ENCODE data around the gene STPG2.
"Not testable (repeated sequence)": the region's sequence is repeated elsewhere in the genome, so short reads cannot be mapped to it uniquely, and the experiment has no call there.

STPG2 gene

DNA sequence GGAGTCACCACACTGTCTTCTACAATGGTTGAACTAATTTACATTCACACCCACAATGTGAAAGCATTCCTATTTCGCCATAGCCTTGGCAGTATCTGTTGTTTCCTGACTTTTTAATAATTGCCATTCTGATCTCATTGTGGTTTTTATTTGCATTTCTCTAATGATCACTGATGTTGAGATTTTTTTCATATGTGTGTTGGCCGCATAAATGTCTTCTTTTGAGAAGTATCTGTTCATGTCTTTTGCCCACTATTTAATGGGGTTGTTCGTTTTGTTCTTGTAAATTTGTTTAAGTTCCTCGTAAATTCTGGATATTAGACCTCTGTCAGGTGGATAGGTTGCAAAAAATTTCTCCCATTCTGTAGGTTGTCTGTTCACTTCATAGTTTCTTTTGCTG, 519.1 kb downstream of the STPG2 start:
- no peak for DNase-seq

GRCh38 chr4:97605932-97606331, 537.3 kb downstream of the STPG2 start:
- no peak for DNase-seq

DNA sequence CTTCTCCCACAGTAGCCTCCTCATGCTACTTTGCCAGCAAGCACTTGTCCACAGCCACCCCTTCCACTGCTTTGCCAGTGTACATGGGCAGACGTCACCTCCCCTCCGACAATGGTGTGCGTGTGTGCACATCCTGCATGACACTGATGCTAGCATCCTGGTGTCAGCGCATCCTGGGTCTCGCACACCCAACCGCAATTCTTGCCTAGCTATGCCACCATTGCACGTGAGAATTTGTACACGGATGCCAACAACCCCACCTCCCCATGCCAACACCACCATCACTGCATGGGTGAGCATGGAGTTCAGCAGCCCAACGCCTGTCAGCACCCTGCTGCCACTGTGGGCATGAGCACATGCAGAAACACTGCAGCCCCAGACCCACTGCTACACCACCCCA, 550.0 kb downstream of the STPG2 start:
- no peak for DNase-seq

DNA sequence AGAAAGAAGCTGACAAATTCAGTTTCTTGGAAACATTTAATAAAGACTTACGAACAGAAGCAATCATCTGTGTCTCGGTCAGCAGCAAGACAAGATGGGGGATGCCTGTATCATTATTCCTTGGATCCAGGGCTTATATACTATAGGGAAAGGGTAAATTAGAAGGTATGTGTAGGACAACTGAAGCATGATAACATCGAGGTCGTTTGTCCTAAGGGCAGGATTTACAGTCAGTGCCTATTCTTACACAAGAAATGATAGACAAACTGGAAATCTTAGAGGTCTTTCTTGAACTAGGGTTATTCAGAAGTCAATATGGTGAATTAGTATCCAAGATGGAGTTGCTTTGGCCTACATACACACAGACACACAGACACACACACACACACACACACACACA, 553.0 kb downstream of the STPG2 start:
- DNase-seq: no peak

- DNase-seq: no peak
These were observed 553.6 kb downstream of the STPG2 start for GRCh38 chr4:97589481-97590196.

DNA sequence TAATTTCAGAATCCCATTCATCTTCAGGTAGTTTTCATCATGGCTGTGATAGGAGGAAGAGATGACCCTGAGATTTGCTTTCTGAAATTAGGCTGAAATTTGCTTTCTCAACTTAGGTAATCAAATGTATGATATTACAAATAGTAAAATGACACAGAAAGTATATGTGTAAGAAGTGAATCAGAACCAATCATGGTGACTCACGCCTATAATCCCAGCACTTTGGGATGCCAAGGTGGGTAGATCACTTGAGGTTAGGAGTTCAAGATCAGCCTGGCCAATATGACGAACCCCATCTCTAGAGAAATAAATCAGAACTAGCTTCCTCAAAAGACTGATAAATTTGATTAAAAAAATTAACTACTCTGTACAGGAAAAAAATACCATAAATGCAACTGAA, 555.4 kb downstream of the STPG2 start:
- no peak for DNase-seq

DNA sequence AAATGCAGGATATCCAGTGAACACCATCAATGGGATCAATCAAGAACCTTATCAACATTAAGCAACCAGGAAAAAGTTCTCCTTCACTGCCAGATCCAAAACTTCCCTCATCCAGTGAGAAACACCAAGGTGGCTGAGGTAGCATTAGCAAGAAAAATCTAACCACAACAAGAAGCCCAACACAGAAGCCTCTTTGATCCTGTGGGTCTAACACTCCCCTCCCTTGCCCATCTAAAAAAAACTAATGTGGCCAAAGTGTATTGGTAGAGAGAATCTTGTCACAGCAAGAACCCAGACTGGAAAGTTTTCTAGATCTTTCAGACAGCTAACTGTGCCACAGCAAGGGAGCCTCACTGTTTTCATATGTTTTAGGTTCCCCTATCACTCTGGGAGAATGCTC, 558.0 kb downstream of the STPG2 start:
- no peak for DNase-seq

DNA sequence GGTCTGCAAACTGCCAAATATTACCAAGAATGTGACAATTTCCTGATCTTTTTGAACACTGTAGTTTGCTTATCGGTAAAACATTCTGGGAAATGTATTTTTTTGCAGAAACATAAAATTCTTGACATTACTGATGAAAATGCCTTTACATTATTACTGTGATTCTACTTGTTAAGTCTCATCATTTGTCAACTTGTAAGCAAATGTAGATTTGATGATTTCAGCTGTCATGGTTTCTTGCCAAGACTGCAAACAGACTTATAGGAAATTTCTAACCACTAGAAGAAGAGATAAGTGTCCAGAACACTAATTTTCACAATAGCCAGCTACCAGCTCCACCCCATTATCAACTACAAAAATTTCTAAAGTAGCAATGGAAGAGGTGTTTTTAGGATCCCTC, 560.4 kb downstream of the STPG2 start:
- no peak for DNase-seq

DNA sequence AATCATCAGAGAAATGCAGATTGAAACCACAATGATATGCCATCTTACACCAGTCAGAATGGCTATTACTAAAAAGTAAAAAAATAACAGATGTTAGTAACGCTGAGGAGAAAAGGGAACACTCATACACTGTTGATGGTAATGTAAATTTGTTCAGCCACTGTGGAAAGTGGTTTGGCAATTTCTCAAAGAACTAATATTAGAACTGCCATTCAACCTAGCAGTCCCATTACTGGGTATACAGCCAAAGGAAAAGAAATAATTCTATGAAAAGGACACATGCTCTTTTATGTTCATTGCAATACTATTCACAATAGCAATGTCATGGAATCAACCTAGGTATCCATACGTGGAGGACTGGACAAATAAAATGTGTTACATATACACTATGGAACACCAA, 566.3 kb downstream of the STPG2 start:
- DNase-seq: no peak

- DNase-seq: no peak
These were observed 583.3 kb downstream of the STPG2 start for GRCh38 chr4:97560009-97560408.

DNA sequence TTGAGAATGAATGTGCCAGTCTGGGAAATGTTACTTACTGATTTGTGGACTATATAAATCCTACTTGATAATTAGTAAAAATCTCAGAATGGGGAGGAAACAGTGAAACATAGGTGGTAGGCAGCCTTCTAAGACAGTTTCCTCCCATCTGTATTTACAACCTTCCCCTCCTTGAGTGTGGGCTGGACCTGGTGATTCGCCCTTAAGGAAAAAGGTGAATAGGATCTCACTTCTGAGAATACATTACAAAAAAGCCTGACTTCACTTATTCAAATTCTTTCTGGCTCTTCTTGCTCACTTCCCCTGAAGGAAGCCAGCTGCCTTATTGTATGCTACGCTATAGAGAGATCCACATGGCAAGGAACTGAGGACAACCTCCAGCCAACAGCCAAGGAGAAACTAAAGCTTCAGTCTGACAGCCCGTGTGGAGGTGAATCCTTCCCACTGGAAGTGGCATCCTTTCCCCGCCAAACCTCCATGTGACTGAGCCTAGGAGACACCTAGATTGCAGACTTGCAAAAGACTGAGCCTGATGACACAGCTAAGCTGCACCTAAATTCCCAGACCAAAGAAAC, 585.0 kb downstream of the STPG2 start:
- DNase-seq: no peak

- DNase-seq: not testable (repeated sequence)
These were observed 592.6 kb downstream of the STPG2 start for GRCh38 chr4:97550637-97551036.

- no peak for DNase-seq
These were observed 594.2 kb downstream of the STPG2 start for GRCh38 chr4:97548943-97549583.

- DNase-seq: no peak
These were observed 595.1 kb downstream of the STPG2 start for GRCh38 chr4:97548186-97548585.

GRCh38 chr4:97531351-97531750, 611.9 kb downstream of the STPG2 start:
- no peak for DNase-seq

DNA sequence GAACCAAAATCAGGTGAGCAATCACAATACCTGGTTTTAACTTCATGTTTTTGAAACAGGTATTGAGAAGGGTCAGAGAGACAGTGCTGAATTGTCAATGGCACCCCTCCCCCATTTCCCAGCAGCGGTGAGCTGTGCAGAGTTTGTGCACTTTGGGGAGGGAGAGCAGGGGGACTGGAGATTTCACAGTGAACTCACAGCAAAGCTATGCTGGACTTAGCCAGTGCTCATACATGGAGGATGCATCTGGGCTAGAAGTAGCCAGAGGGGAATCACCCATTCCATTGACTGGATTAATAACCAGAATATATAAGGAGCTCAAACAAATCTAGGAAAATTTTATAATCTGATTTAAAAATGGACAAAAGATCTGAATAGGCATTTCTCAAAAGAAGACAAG, 612.6 kb downstream of the STPG2 start:
- no peak for DNase-seq

DNA sequence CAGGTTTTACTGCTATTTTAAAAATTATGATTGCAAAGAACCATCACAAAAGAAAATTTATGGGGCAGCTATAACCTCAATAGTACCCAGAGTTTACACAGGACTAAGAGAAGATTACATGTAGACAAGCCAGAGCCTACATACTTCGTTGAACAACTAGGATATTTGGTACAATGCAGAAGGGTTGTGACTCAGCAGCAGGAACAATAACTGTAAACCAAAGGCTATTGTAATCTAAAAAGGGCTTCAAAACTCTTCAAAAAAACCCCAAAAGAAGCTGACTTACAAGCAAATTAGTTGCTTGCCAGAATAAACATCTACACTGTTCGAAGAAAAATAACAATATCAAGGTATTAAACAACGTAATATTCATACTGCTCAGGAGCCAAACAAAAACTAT, 618.0 kb downstream of the STPG2 start:
- DNase-seq: no peak

DNA sequence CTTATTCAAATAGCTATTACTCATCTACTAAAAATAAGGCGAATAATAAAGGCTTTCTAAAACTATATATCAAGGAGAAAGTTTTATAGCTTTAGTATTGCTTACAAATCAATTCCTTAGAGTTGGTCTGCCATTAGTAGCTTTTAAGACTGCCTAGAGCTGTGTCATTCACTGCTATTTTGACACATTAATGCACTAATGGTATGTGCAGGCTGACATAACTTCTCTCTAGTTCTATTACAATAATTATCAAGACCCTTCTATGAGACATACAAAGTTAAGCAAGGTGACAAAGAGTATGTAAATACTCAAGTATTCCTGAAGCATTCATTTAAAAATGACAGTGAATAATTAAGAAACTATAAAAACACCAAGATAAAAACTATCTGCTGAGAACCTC, 625.3 kb downstream of the STPG2 start:
- DNase-seq: no peak

DNA sequence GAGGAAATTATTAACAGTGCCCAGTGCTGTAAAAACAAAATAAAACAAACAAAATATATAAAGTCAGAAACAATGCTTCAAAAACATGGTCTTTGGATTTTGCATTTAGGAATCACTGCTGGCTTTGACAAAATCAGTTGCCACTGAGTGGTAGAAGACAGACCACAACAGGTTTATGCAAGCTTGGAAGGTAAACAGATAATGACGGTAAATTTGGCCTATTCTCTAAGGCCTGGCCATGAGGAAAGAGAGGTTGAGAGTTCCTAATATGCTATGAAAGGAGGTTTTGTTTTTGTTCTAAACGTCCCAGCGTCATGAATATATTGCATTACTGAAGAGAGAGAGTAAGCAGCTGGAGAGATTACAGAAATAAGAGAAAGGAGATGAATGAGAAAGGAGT, 629.4 kb downstream of the STPG2 start:
- no peak for DNase-seq
